Glutamatergic neuron (in vitro differentiated cells): ENCODE results near the gene ING3. TPM values are rescaled to one million over a fixed set of nuclear protein-coding genes. Genes with fewer than 3 reads are reported as not detected.
"Not testable (repeated sequence)": the region's sequence is repeated elsewhere in the genome, so short reads cannot be mapped to it uniquely, and the experiment has no call there.

Experiments
- DNase-seq: peaks from one replicate; pipeline ENCODE4 v3.0.0; 2022
- H3K27ac Mint-ChIP-seq: one replicate; pipeline ENCODE4 v1.8.0; 2020; ENCODE audit warnings: mild to moderate bottlenecking, mixed read lengths, inconsistent platforms; ENCODE audit not compliant: unreplicated experiment
- H3K27me3 Mint-ChIP-seq: one replicate; pipeline ENCODE4 v1.8.0; 2020; ENCODE audit warnings: mild to moderate bottlenecking, moderate library complexity, mixed read lengths, inconsistent platforms; ENCODE audit not compliant: unreplicated experiment
- H3K36me3 Mint-ChIP-seq: one replicate; pipeline ENCODE4 v1.8.0; 2020; ENCODE audit warnings: mild to moderate bottlenecking, mixed read lengths, inconsistent platforms; ENCODE audit not compliant: unreplicated experiment
- H3K4me1 Mint-ChIP-seq: one replicate; pipeline ENCODE4 v1.8.0; 2020; ENCODE audit warnings: mild to moderate bottlenecking, low read depth, mixed read lengths, inconsistent platforms; ENCODE audit not compliant: unreplicated experiment
- H3K4me3 Mint-ChIP-seq: one replicate; pipeline ENCODE4 v1.8.0; 2020; ENCODE audit warnings: mild to moderate bottlenecking, mixed read lengths, inconsistent platforms; ENCODE audit not compliant: unreplicated experiment
- H3K9me3 Mint-ChIP-seq: one replicate; pipeline ENCODE4 v1.8.0; 2020; ENCODE audit warnings: mild to moderate bottlenecking, moderate library complexity, mixed read lengths, inconsistent platforms; ENCODE audit not compliant: unreplicated experiment
- CTCF ChIP-seq: fragments of 200-600 bp; sonication (generic); IDR thresholded peaks from one replicate; pipeline ENCODE4 v1.5.0; 2021; ENCODE audit not compliant: partially characterized antibody, unreplicated experiment
- total RNA-seq: library from RNA; stranded (reverse); fragmentation: NEBNext Ultra II Directional; extraction: Animal tissue kit (Norgen Biotek cat#: 25700); gene quantifications from one replicate; pipeline ENCODE4 v1.2.1, GENCODE V29; 2021; ENCODE audit not compliant: unreplicated experiment

ING3 gene
- total RNA-seq, 1 donor from 2014 or later = 14.9 TPM

- H3K4me1 Mint-ChIP-seq = no peaks in the 10 kb centered on the region
- H3K36me3 Mint-ChIP-seq = no peaks in the 10 kb centered on the region
Observed at GRCh38 chr7:121001234-121001906, 50.8 kb downstream of the ING3 start.

GRCh38 chr7:121002048-121002756, 51.6 kb downstream of the ING3 start:
- no peak overlapping the region for H3K27ac Mint-ChIP-seq
- no peaks in the 10 kb centered on the region for H3K9me3 Mint-ChIP-seq
- no peak for DNase-seq
- H3K36me3 Mint-ChIP-seq = no peaks in the 10 kb centered on the region
- no peaks in the 10 kb centered on the region for H3K27me3 Mint-ChIP-seq
- H3K4me3 Mint-ChIP-seq = no peak overlapping the region
- no peaks in the 10 kb centered on the region for H3K4me1 Mint-ChIP-seq
- no peak for TF ChIP-seq CTCF

More at GRCh38 chr7:121001234-121001906, 50.8 kb downstream of the ING3 start:
- no peak for TF ChIP-seq CTCF
- Mint-ChIP-seq H3K9me3 (no peaks in the 10 kb centered on the region), H3K27ac (no peak overlapping the region), H3K4me3 (no peak overlapping the region), H3K27me3 (no peaks in the 10 kb centered on the region)
- no peak for DNase-seq

- no peak for TF ChIP-seq CTCF
- no peak overlapping the region for H3K27ac Mint-ChIP-seq
- no peak overlapping the region for H3K4me3 Mint-ChIP-seq
- DNase-seq = no peak
- H3K4me1 Mint-ChIP-seq = no peaks in the 10 kb centered on the region
- no peaks in the 10 kb centered on the region for H3K36me3 Mint-ChIP-seq
- no peaks in the 10 kb centered on the region for H3K27me3 Mint-ChIP-seq
- H3K9me3 Mint-ChIP-seq = no peaks in the 10 kb centered on the region
Observed at GRCh38 chr7:121002757-121003200, 52.2 kb downstream of the ING3 start.

GRCh38 chr7:121003986-121004685, 53.6 kb downstream of the ING3 start:
- TF ChIP-seq CTCF = no peak
- DNase-seq = no peak
- no peak overlapping the region for H3K4me3 Mint-ChIP-seq
- H3K4me1 Mint-ChIP-seq = no peaks in the 10 kb centered on the region
- H3K36me3 Mint-ChIP-seq = no peaks in the 10 kb centered on the region
- no peak overlapping the region for H3K27ac Mint-ChIP-seq
- H3K27me3 Mint-ChIP-seq = no peaks in the 10 kb centered on the region
- H3K9me3 Mint-ChIP-seq = no peaks in the 10 kb centered on the region

- not testable (repeated sequence) for H3K27ac Mint-ChIP-seq, H3K4me3 Mint-ChIP-seq, H3K9me3 Mint-ChIP-seq, H3K4me1 Mint-ChIP-seq, H3K27me3 Mint-ChIP-seq, DNase-seq, H3K36me3 Mint-ChIP-seq
Observed at GRCh38 chr7:121005058-121005457, 54.5 kb downstream of the ING3 start.
